ENCODE measurements around the gene CHST11. TPM values are rescaled to one million over a fixed set of nuclear protein-coding genes. Genes with fewer than 3 reads are reported as not detected.

CHST11 gene
- total and polyA plus RNA-seq, 2 of the 4 experiments (the other 2 are of a cell fraction) = 1.4 to 2.7 TPM

DNA sequence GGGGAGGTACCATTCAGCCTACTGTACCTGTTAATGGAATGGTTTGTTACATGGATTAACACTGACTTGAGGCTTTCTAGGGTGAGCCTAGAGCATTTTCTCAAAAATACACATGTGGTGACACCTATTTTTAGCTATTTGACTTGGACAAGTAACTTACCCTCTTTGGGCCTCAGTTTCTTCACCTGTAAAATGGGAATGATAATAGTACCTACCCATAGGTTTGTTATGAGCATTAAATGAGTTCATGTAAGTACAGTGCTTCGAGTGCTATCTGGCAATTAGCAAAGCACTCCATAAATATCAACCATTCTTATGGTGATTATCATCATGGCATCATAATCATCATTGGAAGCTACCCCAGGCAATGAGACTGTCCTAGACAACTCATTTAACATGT lies 216.5 kb downstream of the CHST11 start:
- H3K9ac ChIP-seq (ENCODE audit: low read depth, low read length) = no peak overlapping the region

More for the DNA sequence above, 216.5 kb downstream of the CHST11 start:
- Histone ChIP-seq H3K79me1 (ENCODE audit: low read depth in 1 of 2, low read length in 2 of 2) (no peaks in the 10 kb centered on the region), H2AK9ac (replicated peaks; ENCODE audit: low read depth, low read length, poor library complexity) (no peak overlapping the region), H3K36me3 (ENCODE audit: control insufficient read depth, insufficient read depth, low read length) (no peaks in the 10 kb centered on the region), H3K23ac (ENCODE audit: low read depth, low read length) (no peak overlapping the region), H3K18ac (ENCODE audit: low read depth, low read length) (no peak overlapping the region), H3K14ac (replicated peaks; ENCODE audit: low read depth, low read length) (no peak overlapping the region), H2BK20ac (ENCODE audit: low read depth, low read length) (no peak overlapping the region), H3K56ac (ENCODE audit: extremely low read depth, insufficient read depth, low read length) (no peak overlapping the region), H2AFZ (replicated peaks; ENCODE audit: low read length, poor library complexity) (no peak overlapping the region), H3K4me3 (ENCODE audit: insufficient read depth, low read depth, low read length) (no peak overlapping the region), H3K27ac (ENCODE audit: insufficient read depth, low read length) (no peak overlapping the region), H3K9me3 (ENCODE audit: control insufficient read depth, insufficient read depth, low read length) (no peaks in the 10 kb centered on the region), H2AK5ac (ENCODE audit: low read depth, low read length) (no peak overlapping the region), H3K9me1 (ENCODE audit: insufficient read depth, low read length) (peaks cover 6% of the 10 kb centered on the region; the same call in 1 of the 2 replicates), H4K20me1 (ENCODE audit: insufficient read depth, low read length) (no peaks in the 10 kb centered on the region), H4K8ac (ENCODE audit: low read depth in 2 of 2, low read length in 2 of 2) (no peak overlapping the region), H4K91ac (ENCODE audit: insufficient read depth, low read depth, low read length) (no peak overlapping the region), H3K4me1 (ENCODE audit: control insufficient read depth, insufficient read depth, low read length) (peaks cover 6% of the 10 kb centered on the region), H2BK120ac (ENCODE audit: low read depth, low read length) (no peak overlapping the region), H3K4ac (ENCODE audit: low read depth, low read length) (no peak overlapping the region), H4K5ac (ENCODE audit: low read depth, low read length) (no peak overlapping the region), H2BK15ac (ENCODE audit: low read depth, low read length) (no peak overlapping the region), H3K4me2 (ENCODE audit: low read depth, low read length) (no peak overlapping the region), H2BK5ac (ENCODE audit: low read depth, low read length, poor library complexity, severe bottlenecking) (no peak overlapping the region), H3K27me3 (ENCODE audit: control insufficient read depth, insufficient read depth, low read length) (no peaks in the 10 kb centered on the region; the same call in 1 of the 2 replicates)
- dilution Hi-C loops (cut with HindIII; ENCODE audit: low sequenced_read_pairs, unreplicated experiment) = no loop called here
- intact Hi-C loops (cut with micrococcal nuclease) = no loop called here
- WGBS, 2 experiments (ENCODE audit: extremely low coverage in 2 of 2, insufficient read length in 1 of 2) = no CpG with 5 or more reads among the region's 1 CpG
- in situ Hi-C loops (cut with MboI; ENCODE audit: low sequenced_read_pairs) = no loop called here
- TF ChIP-seq POLR2A (IDR thresholded peaks at IDR 0.05; ENCODE audit: low read depth, low read length) (no peak), MAZ (IDR thresholded peaks at IDR 0.05; ENCODE audit: borderline replicate concordance, low read depth, low read length) (no peak), RAD21 (IDR thresholded peaks at IDR 0.05; ENCODE audit: low read length) (no peak), SMC3 (IDR thresholded peaks at IDR 0.05; ENCODE audit: low read depth, low read length) (no peak), MAFK (IDR thresholded peaks at IDR 0.05; ENCODE audit: low read depth, low read length) (no peak), NFE2L2 (IDR thresholded peaks at IDR 0.05; ENCODE audit: low read depth, low read length) (no peak)
- ATAC-seq (ENCODE audit: low read depth) (no peak), DNase-seq (no peak)
- CTCF ChIA-PET = no interaction called here
- POLR2A ChIA-PET (ENCODE audit: unreplicated experiment) = no interaction called here
- no TSS peak for BruUV-seq (replicated peaks)
